CD4-positive, CD25-positive, alpha-beta regulatory T cell (primary cell): ENCODE data around the gene PPP1R3F. TPM values are rescaled to one million over a fixed set of nuclear protein-coding genes. Genes with fewer than 3 reads are reported as not detected.

Source experiments
- ATAC-seq, 2 donors: fragments of 150-1000 bp; cut with Tn5 transposase; one replicate each; pipeline ENCODE4 v1.10.0; 2021; ENCODE audit warnings: low read depth in 2 of 2, moderate number of reproducible peaks in 2 of 2, moderate library complexity in 1 of 2
- DNase-seq, 3 donors: peaks; one replicate each; pipeline versions ENCODE4 v3.0.0 to v3.0.0-alpha.2; 2012 to 2022; ENCODE audit warnings: mixed read lengths in 1 of 3
- H3K27ac ChIP-seq: one replicate; pipeline ENCODE4 v1.7.0; 2013; ENCODE audit warnings: mild to moderate bottlenecking, low read length; ENCODE audit not compliant: insufficient read depth, poor library complexity, severe bottlenecking
- H3K27me3 ChIP-seq: one replicate; pipeline ENCODE4 v1.7.0; 2013; ENCODE audit warnings: low read length; ENCODE audit not compliant: control insufficient read depth, insufficient read depth
- H3K36me3 ChIP-seq: one replicate; pipeline ENCODE4 v1.7.0; 2013; ENCODE audit warnings: mild to moderate bottlenecking, low read length, moderate library complexity; ENCODE audit not compliant: control insufficient read depth, insufficient read depth
- H3K4me1 ChIP-seq: 2 replicates; pipeline ENCODE4 v1.7.0; 2013; ENCODE audit warnings: mild to moderate bottlenecking, low read length; ENCODE audit not compliant: insufficient read depth, control insufficient read depth, poor library complexity, severe bottlenecking
- H3K4me3 ChIP-seq: one replicate; pipeline ENCODE4 v1.7.0; 2013; ENCODE audit warnings: low read depth, mild to moderate bottlenecking, low read length, moderate library complexity
- H3K9me3 ChIP-seq, 2 experiments: 1 replicate in 1 of 2; 2 replicates in 1 of 2; pipeline ENCODE4 v1.7.0; 2013; ENCODE audit warnings: low read length in 2 of 2, mild to moderate bottlenecking in 1 of 2, moderate library complexity in 1 of 2; ENCODE audit not compliant: control insufficient read depth in 2 of 2
- H3K27ac Mint-ChIP-seq, 3 donors: one replicate each; pipeline ENCODE4 v1.8.0; 2020 to 2022; ENCODE audit warnings: mild to moderate bottlenecking in 3 of 3, mixed read lengths in 3 of 3, moderate library complexity in 2 of 3
- H3K27me3 Mint-ChIP-seq: one replicate; pipeline ENCODE4 v1.8.0; 2022; ENCODE audit warnings: mild to moderate bottlenecking, mixed read lengths
- H3K36me3 Mint-ChIP-seq: one replicate; pipeline ENCODE4 v1.8.0; 2020; ENCODE audit warnings: mixed read lengths
- H3K4me1 Mint-ChIP-seq, 4 donors: one replicate each; pipeline ENCODE4 v1.8.0; 2020 to 2022; ENCODE audit warnings: mixed read lengths in 4 of 4, mild to moderate bottlenecking in 1 of 4
- H3K4me3 Mint-ChIP-seq, 4 donors: one replicate each; pipeline ENCODE4 v1.8.0; 2020 to 2022; ENCODE audit warnings: mild to moderate bottlenecking in 4 of 4, mixed read lengths in 4 of 4, moderate library complexity in 3 of 4
- H3K9me3 Mint-ChIP-seq, 7 donors: one replicate each; pipeline ENCODE4 v1.8.0; 2020 to 2022; ENCODE audit warnings: mixed read lengths in 7 of 7, mild to moderate bottlenecking in 3 of 7, moderate library complexity in 2 of 7
- polyA plus RNA-seq, 4 donors: library from polyadenylated mRNA; unstranded; fragments of 300-500 nt; fragmentation: Illumina TruSeq; gene quantifications; one replicate each; pipeline ENCODE4 v1.2.3, GENCODE V29; 2021
- total RNA-seq: library from RNA; stranded (reverse); gene quantifications from one replicate; pipeline ENCODE4 v1.2.3, GENCODE V29; 2022

Gene PPP1R3F
- total and polyA plus RNA-seq, 5 donors from 2014 or later, result 11.8 to 28.0 (median 15.6) TPM

- Histone ChIP-seq H3K4me3 (peak overlapping the region; percentile 47), H3K27me3 (no peaks in the 10 kb centered on the region)
- peak overlapping the region; percentile 73 to 89 (median 82) for H3K4me3 Mint-ChIP-seq
Measured at GRCh38 chrX:49276207-49276606, 6.6 kb downstream of the PPP1R3F start.

GRCh38 chrX:49276671-49277534 is 7.3 kb downstream of the PPP1R3F start:
- no peaks in the 10 kb centered on the region for H3K27me3 ChIP-seq
- Mint-ChIP-seq H3K27ac (peak overlapping the region; percentile 90 to 100 (median 93)), H3K4me3 (peak overlapping the region; percentile 71 to 91 (median 82)), H3K4me1 (peaks cover 16 to 92% (median 55%) of the 10 kb centered on the region in 4 donors), H3K36me3 (peaks cover 8% of the 10 kb centered on the region), H3K9me3 (no peaks in the 10 kb centered on the region), H3K27me3 (no peaks in the 10 kb centered on the region)
- DNase-seq, result peak in 1 of 3 donors; percentile 58
- H3K27ac ChIP-seq, result peak overlapping the region; percentile 97
- peaks cover 85% of the 10 kb centered on the region for H3K4me1 ChIP-seq
- no peaks in the 10 kb centered on the region for H3K36me3 ChIP-seq
- ATAC-seq, result no peak
- no peaks in the 10 kb centered on the region for H3K9me3 ChIP-seq
- H3K4me3 ChIP-seq, result peak overlapping the region; percentile 69

More at GRCh38 chrX:49276207-49276606, 6.6 kb downstream of the PPP1R3F start:
- Mint-ChIP-seq H3K36me3 (peaks cover 8% of the 10 kb centered on the region), H3K9me3 (no peaks in the 10 kb centered on the region), H3K27ac (peak overlapping the region; percentile 90 to 100 (median 93)), H3K4me1 (peaks cover 16 to 94% (median 54%) of the 10 kb centered on the region in 4 donors), H3K27me3 (no peaks in the 10 kb centered on the region)
- no peaks in the 10 kb centered on the region for H3K9me3 ChIP-seq
- ATAC-seq (no peak), DNase-seq (no peak)
- H3K4me1 ChIP-seq, result peaks cover 88% of the 10 kb centered on the region
- H3K27ac ChIP-seq, result peak overlapping the region; percentile 97
- no peaks in the 10 kb centered on the region for H3K36me3 ChIP-seq

GRCh38 chrX:49277535-49277830 is 7.9 kb downstream of the PPP1R3F start:
- no peaks in the 10 kb centered on the region for H3K9me3 Mint-ChIP-seq
- peak overlapping the region; percentile 90 to 100 (median 93) for H3K27ac Mint-ChIP-seq
- Histone ChIP-seq H3K36me3 (no peaks in the 10 kb centered on the region), H3K4me1 (peaks cover 84% of the 10 kb centered on the region), H3K4me3 (peak overlapping the region; percentile 69), H3K27me3 (no peaks in the 10 kb centered on the region), H3K27ac (peak overlapping the region; percentile 97), H3K9me3 (no peaks in the 10 kb centered on the region)
- H3K36me3 Mint-ChIP-seq, result peaks cover 10% of the 10 kb centered on the region
- peak; percentile 54 to 57 for ATAC-seq
- H3K4me3 Mint-ChIP-seq, result peak overlapping the region; percentile 61 to 91 (median 74)
- peaks cover 22 to 93% (median 57%) of the 10 kb centered on the region in 4 donors for H3K4me1 Mint-ChIP-seq
- H3K27me3 Mint-ChIP-seq, result no peaks in the 10 kb centered on the region
- DNase-seq, result peak in 1 of 3 donors; percentile 81

- Histone ChIP-seq H3K4me1 (peaks cover 82% of the 10 kb centered on the region), H3K27ac (peak overlapping the region; percentile 97)
Measured at GRCh38 chrX:49278081-49278480, 8.5 kb downstream of the PPP1R3F start.

GRCh38 chrX:49282647-49283011 is 13.0 kb downstream of the PPP1R3F start:
- Histone ChIP-seq H3K27me3 (no peaks in the 10 kb centered on the region), H3K9me3 (no peaks in the 10 kb centered on the region), H3K4me1 (peaks cover 50% of the 10 kb centered on the region), H3K4me3 (peak overlapping the region; percentile 19), H3K27ac (peak overlapping the region; percentile 49), H3K36me3 (no peaks in the 10 kb centered on the region)
- Mint-ChIP-seq H3K27ac (peak overlapping the region; percentile 89 to 99 (median 92)), H3K36me3 (peaks cover 5% of the 10 kb centered on the region), H3K9me3 (no peaks in the 10 kb centered on the region), H3K4me3 (peak overlapping the region in 3 of 4 donors; percentile 73), H3K27me3 (no peaks in the 10 kb centered on the region), H3K4me1 (peaks cover 16 to 66% (median 34%) of the 10 kb centered on the region in 4 donors)
- ATAC-seq (peak; percentile 17 to 20), DNase-seq (peak in 1 of 3 donors; percentile 42)

More at GRCh38 chrX:49278081-49278480, 8.5 kb downstream of the PPP1R3F start:
- no peaks in the 10 kb centered on the region for H3K9me3 ChIP-seq
- H3K36me3 ChIP-seq, result no peaks in the 10 kb centered on the region
- Mint-ChIP-seq H3K27me3 (no peaks in the 10 kb centered on the region), H3K9me3 (no peaks in the 10 kb centered on the region), H3K4me3 (peak overlapping the region; percentile 61 to 91 (median 74)), H3K36me3 (peaks cover 13% of the 10 kb centered on the region), H3K27ac (peak overlapping the region; percentile 90 to 100 (median 93)), H3K4me1 (peaks cover 22 to 94% (median 57%) of the 10 kb centered on the region in 4 donors)
- ATAC-seq, result no peak
- H3K4me3 ChIP-seq, result peak overlapping the region; percentile 69
- no peaks in the 10 kb centered on the region for H3K27me3 ChIP-seq
- DNase-seq, result peak in 1 of 3 donors; percentile 54

GRCh38 chrX:49284212-49284611 is 14.6 kb downstream of the PPP1R3F start:
- H3K27me3 Mint-ChIP-seq, result no peaks in the 10 kb centered on the region
- peak overlapping the region; percentile 49 for H3K27ac ChIP-seq
- no peak overlapping the region for H3K4me3 Mint-ChIP-seq
- no peaks in the 10 kb centered on the region for H3K27me3 ChIP-seq
- H3K9me3 Mint-ChIP-seq, result no peaks in the 10 kb centered on the region
- DNase-seq (no peak), ATAC-seq (no peak)
- peaks cover 46% of the 10 kb centered on the region for H3K4me1 ChIP-seq
- no peaks in the 10 kb centered on the region for H3K36me3 ChIP-seq
- no peak overlapping the region for H3K4me3 ChIP-seq
- peaks cover 5% of the 10 kb centered on the region for H3K36me3 Mint-ChIP-seq
- H3K27ac Mint-ChIP-seq, result peak overlapping the region in 1 of 3 donors; percentile 79
- H3K9me3 ChIP-seq, result no peaks in the 10 kb centered on the region
- H3K4me1 Mint-ChIP-seq, result peaks cover 8 to 66% (median 31%) of the 10 kb centered on the region in 4 donors

GRCh38 chrX:49286136-49286535 is 16.5 kb downstream of the PPP1R3F start:
- ATAC-seq (no peak), DNase-seq (no peak)
- no peaks in the 10 kb centered on the region for H3K9me3 ChIP-seq
- H3K4me1 ChIP-seq, result peaks cover 38% of the 10 kb centered on the region
- Mint-ChIP-seq H3K4me1 (peaks cover 11 to 65% (median 22%) of the 10 kb centered on the region in 4 donors), H3K36me3 (peaks cover 5% of the 10 kb centered on the region), H3K27me3 (no peaks in the 10 kb centered on the region), H3K4me3 (no peak overlapping the region), H3K27ac (peak overlapping the region in 1 of 3 donors; percentile 79), H3K9me3 (no peaks in the 10 kb centered on the region)
- peak overlapping the region; percentile 14 for H3K27ac ChIP-seq
- H3K36me3 ChIP-seq, result no peaks in the 10 kb centered on the region
- H3K4me3 ChIP-seq, result no peak overlapping the region
- H3K27me3 ChIP-seq, result no peaks in the 10 kb centered on the region
